Esophagus squamous epithelium (tissue), 5 donors: ENCODE data around the gene DPH6. TPM values are rescaled to one million over a fixed set of nuclear protein-coding genes. Genes with fewer than 3 reads are reported as not detected.
"Not testable (repeated sequence)": the region's sequence is repeated elsewhere in the genome, so short reads cannot be mapped to it uniquely, and the experiment has no call there.

Experiments
- DNase-seq: peaks from one replicate; lab custom pipeline; 2025; lab: John Stamatoyannopoulos, UW
- H3K27ac ChIP-seq, 4 donors: fragments of 200-600 bp; sonication (generic); one replicate each; pipeline ENCODE4 v1.5.1; 2016 to 2019; ENCODE audit warnings: mild to moderate bottlenecking in 1 of 4
- H3K27me3 ChIP-seq, 4 donors: fragments of 200-600 bp; sonication (generic); 1 replicate in 3 of 4; 2 replicates in 1 of 4; pipeline versions ENCODE4 v1.5.1 to v1.6.0; 2017 to 2021; ENCODE audit warnings: antibody characterized with exemption in 1 of 4
- H3K36me3 ChIP-seq, 3 donors: fragments of 200-600 bp; sonication (generic); one replicate each; pipeline ENCODE4 v1.5.1; 2016 to 2019
- H3K4me1 ChIP-seq, 3 donors: fragments of 200-600 bp; sonication (generic); one replicate each; pipeline ENCODE4 v1.5.1; 2017 to 2019
- H3K4me3 ChIP-seq, 4 donors: fragments of 200-600 bp; sonication (generic); 1 replicate in 3 of 4; 2 replicates in 1 of 4; pipeline ENCODE4 v1.5.1; 2016 to 2019; ENCODE audit warnings: mild to moderate bottlenecking in 2 of 4, moderate library complexity in 1 of 4
- H3K9me3 ChIP-seq, 3 donors: fragments of 200-600 bp; sonication (generic); one replicate each; pipeline ENCODE4 v1.5.1; 2016 to 2019
- POLR2A ChIP-seq, 4 donors: fragments of 450-650 bp; IDR thresholded peaks; one replicate each; pipeline ENCODE4 v1.6.1; 2017; ENCODE audit warnings: antibody characterized with exemption in 4 of 4, mild to moderate bottlenecking in 4 of 4, moderate library complexity in 3 of 4
- WGBS, 2 donors: methylation state at CpG; one replicate each; pipeline ENCODE4 v1.1.5; 2018; 5-methylcytosine and 5-hydroxymethylcytosine counted together
- intact Hi-C: fragments of 100-400 bp; cut with DNase I; formaldehyde crosslinking; loops from one replicate; pipeline ENCODE4 v1.15.0; 2022
- total RNA-seq, 4 donors: library from RNA; depleted of rRNA; stranded (reverse); fragments of >200 nt; gene quantifications; one replicate each; pipeline ENCODE4 v1.1.0, GENCODE V29; 2016
- TF ChIP-seq, protein P1 (sequence below), 6 experiments: fragments of 450-650 bp in 4 of 6; fragments of 200-600 bp in 2 of 6; sonication (generic) in 2 of 6; IDR thresholded peaks; one replicate each; pipeline ENCODE4 v1.5.1; 2016 to 2019; ENCODE audit warnings: antibody characterized with exemption in 6 of 6, mild to moderate bottlenecking in 4 of 6, moderate library complexity in 4 of 6
- donor health status: DM: yes; HTN: yes; CAD: no.

Gene DPH6
- total RNA-seq, 4 donors from 2014 or later: 8.8 to 21.4 (median 11.2) TPM

DNA sequence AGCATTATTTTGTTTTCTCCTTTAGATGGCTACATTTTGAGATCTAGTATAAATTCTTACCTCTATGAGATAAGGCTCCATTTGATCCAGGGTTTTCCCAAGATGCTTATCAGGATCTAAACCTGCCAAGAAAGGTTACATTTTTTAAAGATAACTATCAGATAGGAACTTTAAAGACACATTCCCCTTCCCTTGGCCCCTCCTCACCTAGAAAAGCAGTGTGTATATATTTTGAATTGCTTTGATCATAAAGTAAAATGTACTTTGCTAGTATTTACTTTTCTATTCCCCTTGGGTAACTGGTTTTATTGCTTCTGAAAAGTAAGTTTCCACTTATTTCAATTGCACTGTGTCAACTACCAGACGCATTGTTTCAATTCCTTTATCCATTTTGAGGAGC is 135.2 kb downstream of the DPH6 start:
- Histone ChIP-seq H3K27ac (no peak overlapping the region), H3K9me3 (no peaks in the 10 kb centered on the region), H3K4me1 (no peaks in the 10 kb centered on the region), H3K36me3 (peaks cover 0 to 12% (median 0%) of the 10 kb centered on the region in 3 donors), H3K27me3 (no peaks in the 10 kb centered on the region), H3K4me3 (no peak overlapping the region)
- TF ChIP-seq POLR2A (IDR thresholded peaks at IDR 0.05): no peak
- TF ChIP-seq, protein P1, sequence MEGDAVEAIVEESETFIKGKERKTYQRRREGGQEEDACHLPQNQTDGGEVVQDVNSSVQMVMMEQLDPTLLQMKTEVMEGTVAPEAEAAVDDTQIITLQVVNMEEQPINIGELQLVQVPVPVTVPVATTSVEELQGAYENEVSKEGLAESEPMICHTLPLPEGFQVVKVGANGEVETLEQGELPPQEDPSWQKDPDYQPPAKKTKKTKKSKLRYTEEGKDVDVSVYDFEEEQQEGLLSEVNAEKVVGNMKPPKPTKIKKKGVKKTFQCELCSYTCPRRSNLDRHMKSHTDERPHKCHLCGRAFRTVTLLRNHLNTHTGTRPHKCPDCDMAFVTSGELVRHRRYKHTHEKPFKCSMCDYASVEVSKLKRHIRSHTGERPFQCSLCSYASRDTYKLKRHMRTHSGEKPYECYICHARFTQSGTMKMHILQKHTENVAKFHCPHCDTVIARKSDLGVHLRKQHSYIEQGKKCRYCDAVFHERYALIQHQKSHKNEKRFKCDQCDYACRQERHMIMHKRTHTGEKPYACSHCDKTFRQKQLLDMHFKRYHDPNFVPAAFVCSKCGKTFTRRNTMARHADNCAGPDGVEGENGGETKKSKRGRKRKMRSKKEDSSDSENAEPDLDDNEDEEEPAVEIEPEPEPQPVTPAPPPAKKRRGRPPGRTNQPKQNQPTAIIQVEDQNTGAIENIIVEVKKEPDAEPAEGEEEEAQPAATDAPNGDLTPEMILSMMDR (IDR thresholded peaks at IDR 0.05): no peak
- no peak for DNase-seq
- WGBS, 2 donors: 88 to 95% methylated on average over 1 of the region's 1 CpG
- intact Hi-C loops: no loop called here

GRCh38 chr15:35399901-35400300 is 146.1 kb downstream of the DPH6 start:
- Histone ChIP-seq H3K4me1 (no peaks in the 10 kb centered on the region), H3K27ac (no peak overlapping the region), H3K36me3 (no peaks in the 10 kb centered on the region), H3K4me3 (no peak overlapping the region), H3K9me3 (no peaks in the 10 kb centered on the region), H3K27me3 (no peaks in the 10 kb centered on the region)
- no peak for DNase-seq
- TF ChIP-seq, protein P1 (IDR thresholded peaks at IDR 0.05): no peak
- TF ChIP-seq POLR2A (IDR thresholded peaks at IDR 0.05): no peak
- intact Hi-C loops: no loop called here
- WGBS, 2 donors: 84 to 96% methylated on average over 3 of the region's 3 CpGs

GRCh38 chr15:35397027-35397426 is 148.9 kb downstream of the DPH6 start:
- Histone ChIP-seq H3K27ac (no peak overlapping the region), H3K27me3 (no peaks in the 10 kb centered on the region), H3K36me3 (no peaks in the 10 kb centered on the region), H3K4me1 (no peaks in the 10 kb centered on the region), H3K4me3 (no peak overlapping the region), H3K9me3 (no peaks in the 10 kb centered on the region)
- intact Hi-C loops: no loop called here
- DNase-seq: no peak
- TF ChIP-seq, protein P1 (IDR thresholded peaks at IDR 0.05): no peak
- TF ChIP-seq POLR2A (IDR thresholded peaks at IDR 0.05): no peak

DNA sequence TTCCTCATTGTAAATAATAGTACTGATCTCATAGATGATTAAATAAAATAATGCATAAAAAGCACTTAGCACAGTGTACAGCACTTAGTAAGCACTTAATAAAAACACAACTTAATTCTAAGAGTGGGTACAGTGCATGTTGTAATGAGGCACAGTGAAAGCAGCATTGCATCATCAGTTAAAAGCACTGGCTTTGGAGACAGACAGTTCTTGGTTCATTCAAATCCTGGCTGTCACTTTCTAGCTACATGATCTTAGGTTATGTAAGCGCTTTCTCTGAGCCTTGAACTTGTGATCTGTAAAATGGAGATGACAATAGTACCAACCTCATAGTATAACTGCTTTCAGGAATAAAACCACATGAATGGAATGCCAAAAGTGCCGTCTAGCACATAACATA is 151.5 kb downstream of the DPH6 start:
- peaks cover 0 to 5% (median 0%) of the 10 kb centered on the region in 3 donors for H3K36me3 ChIP-seq
- no peaks in the 10 kb centered on the region for H3K9me3 ChIP-seq
- no peaks in the 10 kb centered on the region for H3K4me1 ChIP-seq
- no peak overlapping the region for H3K27ac ChIP-seq
- TF ChIP-seq, protein P1 (IDR thresholded peaks at IDR 0.05): no peak
- no peak for TF ChIP-seq POLR2A (IDR thresholded peaks at IDR 0.05)
- no peak overlapping the region for H3K4me3 ChIP-seq
- no peaks in the 10 kb centered on the region for H3K27me3 ChIP-seq
- 96 to 100% methylated on average over 1 to 2 of the region's 2 CpGs for WGBS, 2 donors
- intact Hi-C loops: no loop called here
- DNase-seq: no peak

DNA sequence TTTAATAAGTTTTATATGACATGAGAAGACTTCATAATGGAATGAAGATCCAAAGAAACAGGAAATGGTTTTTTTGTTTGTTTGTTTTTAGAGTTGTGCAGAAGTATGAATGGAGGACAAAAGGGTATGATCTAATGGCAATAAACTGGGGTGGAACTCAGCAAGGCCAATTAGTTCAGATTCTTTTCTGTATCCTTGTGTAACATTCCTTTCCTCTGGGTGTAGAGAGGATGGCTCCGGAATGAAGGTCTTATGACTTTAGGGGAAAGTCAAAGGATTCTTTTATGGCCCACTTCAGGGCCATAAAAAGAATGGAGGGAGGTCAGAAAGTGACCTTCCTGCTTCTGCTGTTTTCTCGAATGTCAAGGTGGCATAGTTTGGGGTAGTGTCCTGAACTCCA is 152.6 kb downstream of the DPH6 start:
- Histone ChIP-seq H3K36me3 (peaks cover 0 to 5% (median 0%) of the 10 kb centered on the region in 3 donors), H3K27me3 (no peaks in the 10 kb centered on the region), H3K27ac (no peak overlapping the region), H3K4me1 (no peaks in the 10 kb centered on the region), H3K4me3 (no peak overlapping the region), H3K9me3 (no peaks in the 10 kb centered on the region)
- no peak for TF ChIP-seq POLR2A (IDR thresholded peaks at IDR 0.05)
- TF ChIP-seq, protein P1 (IDR thresholded peaks at IDR 0.05): no peak
- intact Hi-C loops: no loop called here
- WGBS, 2 donors: 72 to 82% methylated on average over 2 of the region's 2 CpGs
- no peak for DNase-seq

- H3K4me3 ChIP-seq, intact Hi-C loops, H3K27ac ChIP-seq, DNase-seq, H3K27me3 ChIP-seq, H3K36me3 ChIP-seq, H3K9me3 ChIP-seq, H3K4me1 ChIP-seq: not testable (repeated sequence)
- WGBS, 2 donors: 91 to 98% methylated on average over 9 to 12 of the region's 18 CpGs
These were observed 154.5 kb downstream of the DPH6 start for GRCh38 chr15:35391408-35391984.
